B cell (primary cell): Measurements from ENCODE around the gene PCF11. TPM values are rescaled to one million over a fixed set of nuclear protein-coding genes. Genes with fewer than 3 reads are reported as not detected.

Experiments
- ATAC-seq: fragments of 200-7000 bp; cut with Tn5 transposase; one replicate; pipeline ENCODE4 v1.10.0; 2021; ENCODE audit warnings: low read depth, mild to moderate bottlenecking, moderate number of reproducible peaks, moderate library complexity
- CTCF ChIA-PET: fragments of 350-600 bp; sonication (Branson Sonifier 250); formaldehyde crosslinking; loops from one replicate; lab custom pipeline; 2021; ENCODE audit warnings: antibody characterized with exemption, inconsistent platforms; lab: Charles Lee
- POLR2A ChIA-PET: fragments of 350-600 bp; sonication (Branson Sonifier 250); formaldehyde crosslinking; loops from one replicate; lab custom pipeline; 2021; ENCODE audit warnings: antibody characterized with exemption; lab: Charles Lee
- DNase-seq: peaks from one replicate; pipeline ENCODE4 v3.0.0; 2013
- H2AFZ ChIP-seq: 2 replicates; pipeline ENCODE4 v1.6.1; 2012; ENCODE audit warnings: mild to moderate bottlenecking, low read depth, low read length; ENCODE audit not compliant: insufficient read depth, poor library complexity, severe bottlenecking
- H3K27ac ChIP-seq, 2 donors: 1 replicate in 1 of 2; 2 replicates in 1 of 2; pipeline ENCODE4 v1.5.1; 2012 to 2013; ENCODE audit warnings: low read length in 2 of 2, mild to moderate bottlenecking in 2 of 2, moderate library complexity in 1 of 2
- H3K27me3 ChIP-seq, 4 experiments: fragments of 200-600 bp in 1 of 4; sonication (generic) in 1 of 4; replicated peaks in 1 of 4; 1 replicate in 2 of 4; 2 replicates in 2 of 4; pipeline versions ENCODE4 v1.6.1 to v1.7.0; 2013 to 2016; ENCODE audit warnings: low read length in 3 of 4, mild to moderate bottlenecking in 2 of 4, mixed read lengths in 1 of 4, moderate library complexity in 1 of 4; ENCODE audit not compliant: insufficient read depth in 4 of 4, control insufficient read depth in 3 of 4; ENCODE audit errors: control extremely low read depth in 1 of 4
- H3K36me3 ChIP-seq, 2 experiments: replicated peaks in 1 of 2; 1 replicate in 1 of 2; 2 replicates in 1 of 2; pipeline versions ENCODE4 v1.6.1 to v1.7.1; 2013; ENCODE audit warnings: low read length in 1 of 2; ENCODE audit not compliant: insufficient read depth in 2 of 2, control insufficient read depth in 1 of 2; ENCODE audit errors: control extremely low read depth in 1 of 2, extremely low read depth in 1 of 2
- H3K4me1 ChIP-seq, 2 donors: fragments of 200-600 bp in 1 of 2; sonication (generic) in 1 of 2; 1 replicate in 1 of 2; 2 replicates in 1 of 2; pipeline versions ENCODE4 v1.5.1 to v1.6.1; 2013 to 2017; ENCODE audit warnings: low read length in 2 of 2; ENCODE audit not compliant: control insufficient read depth in 2 of 2, insufficient read depth in 2 of 2
- H3K4me2 ChIP-seq: replicated peaks from 2 replicates; pipeline ENCODE3; 2012; ENCODE audit warnings: mild to moderate bottlenecking, low read depth, low read length; ENCODE audit not compliant: poor library complexity, severe bottlenecking
- H3K4me3 ChIP-seq, 5 experiments: fragments of 200-600 bp in 1 of 5; sonication (generic) in 1 of 5; 1 replicate in 3 of 5; 2 replicates in 2 of 5; pipeline versions ENCODE4 v1.5.1 to v1.7.0; 2011 to 2016; ENCODE audit warnings: low read length in 4 of 5, mild to moderate bottlenecking in 4 of 5, low read depth in 2 of 5, control low read depth in 1 of 5, moderate library complexity in 1 of 5; ENCODE audit not compliant: insufficient read depth in 1 of 5; ENCODE audit errors: control extremely low read depth in 1 of 5, extremely low read depth in 1 of 5
- H3K79me2 ChIP-seq: fragments of 200-600 bp; sonication (generic); one replicate; pipeline ENCODE4 v1.6.0; 2016; ENCODE audit warnings: low read length; ENCODE audit not compliant: control insufficient read depth, insufficient read depth
- H3K9ac ChIP-seq: fragments of 200-600 bp; sonication (generic); 2 replicates; pipeline ENCODE4 v1.6.1; 2017; ENCODE audit warnings: mild to moderate bottlenecking, low read length, moderate library complexity
- H3K9me3 ChIP-seq, 3 donors: one replicate each; pipeline versions ENCODE4 v1.6.1 to v1.7.1; 2013; ENCODE audit warnings: low read length in 2 of 3; ENCODE audit not compliant: control insufficient read depth in 2 of 3, insufficient read depth in 1 of 3; ENCODE audit errors: control extremely low read depth in 1 of 3
- H4K20me1 ChIP-seq: 2 replicates; pipeline ENCODE4 v1.6.0; 2012; ENCODE audit warnings: mild to moderate bottlenecking, low read length; ENCODE audit not compliant: insufficient read depth, control insufficient read depth, poor library complexity, severe bottlenecking
- H3K27ac Mint-ChIP-seq: one replicate; pipeline ENCODE4 v1.8.0; 2021; ENCODE audit warnings: mixed read lengths
- H3K27me3 Mint-ChIP-seq: one replicate; pipeline ENCODE4 v1.8.0; 2021; ENCODE audit warnings: mixed read lengths
- H3K4me1 Mint-ChIP-seq: one replicate; pipeline ENCODE4 v1.8.0; 2021; ENCODE audit warnings: mixed read lengths
- H3K4me3 Mint-ChIP-seq: one replicate; pipeline ENCODE4 v1.8.0; 2021; ENCODE audit warnings: mixed read lengths
- H3K9me3 Mint-ChIP-seq: one replicate; pipeline ENCODE4 v1.8.0; 2022; ENCODE audit warnings: mixed read lengths; ENCODE audit not compliant: insufficient read depth
- EZH2 ChIP-seq: IDR thresholded peaks from 2 replicates; pipeline ENCODE4 v1.6.1; 2012; ENCODE audit warnings: borderline replicate concordance, low read depth, mild to moderate bottlenecking, moderate library complexity, low read length; ENCODE audit not compliant: insufficient read depth, poor library complexity, severe bottlenecking
- WGBS: methylation state at CpG from one replicate; pipeline ENCODE4 v1.1.5; 2013; ENCODE audit warnings: missing lambda C conversion rate; ENCODE audit not compliant: insufficient coverage; 5-methylcytosine and 5-hydroxymethylcytosine counted together
- intact Hi-C: fragments of 100-400 bp; cut with micrococcal nuclease; formaldehyde crosslinking; loops from one replicate; pipeline ENCODE4 v1.10.0; 2022
- polyA plus RNA-seq: library from polyadenylated mRNA; depleted of rRNA; stranded (reverse); fragments of >200 nt; gene quantifications from 2 replicates; pipeline ENCODE4 v1.2.3, GENCODE V29; 2012
- total RNA-seq, 2 donors: library from RNA; stranded (reverse); fragments of 120-200 nt in 1 of 2; gene quantifications; 1 replicate in 1 of 2; 2 replicates in 1 of 2; pipeline versions ENCODE4 v1.2.3 to v1.2.4, GENCODE V29; 2013 to 2022
- TF ChIP-seq, protein P1 (sequence below): fragments of 200-600 bp; IDR thresholded peaks from one replicate; pipeline ENCODE4 v1.8.0; 2022; ENCODE audit warnings: antibody characterized with exemption, mild to moderate bottlenecking

PCF11 gene
- total and polyA plus RNA-seq, 2 donors (not counting 1 experiment from before 2014, with no cell fraction given), result 123 to 185 TPM

DNA sequence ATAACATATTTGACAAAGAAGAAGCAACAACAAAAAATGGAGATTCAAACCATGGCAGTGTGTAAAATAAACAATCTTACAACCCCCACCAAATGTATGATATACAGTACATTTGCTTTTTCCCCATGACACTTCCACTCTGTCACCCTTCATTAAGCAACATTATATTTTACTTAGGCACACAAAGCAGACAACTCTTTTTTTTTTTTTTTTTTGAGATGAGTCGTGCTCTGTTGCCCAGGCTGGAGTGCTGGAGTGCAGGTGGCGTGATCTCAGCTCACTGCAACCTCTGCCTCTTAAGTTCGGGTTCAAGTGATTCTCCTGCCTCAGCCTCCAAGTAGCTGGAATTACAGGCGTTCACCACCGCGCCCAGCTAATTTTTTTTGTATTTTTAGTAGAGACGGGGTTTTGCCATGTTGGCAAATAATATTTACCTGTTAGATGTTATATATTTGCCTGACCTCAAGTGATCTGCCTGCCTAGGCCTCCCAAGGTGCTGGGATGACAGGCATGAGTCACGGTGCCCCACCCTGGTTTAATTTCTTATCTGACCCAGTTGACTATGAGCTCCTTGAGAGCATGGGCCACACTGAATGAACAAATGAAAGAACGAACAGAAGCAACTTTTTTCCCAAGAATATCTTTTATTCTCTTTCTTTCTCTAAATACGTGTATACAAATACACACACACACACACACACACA, 5.5 kb upstream of the PCF11 start:
- Histone ChIP-seq H3K36me3 (no peaks in the 10 kb centered on the region), H3K9ac (no peak overlapping the region), H3K27ac (no peak overlapping the region), H3K9me3 (no peaks in the 10 kb centered on the region), H2AFZ (no peak overlapping the region), H4K20me1 (no peaks in the 10 kb centered on the region), H3K4me1 (peaks cover 0 to 7% of the 10 kb centered on the region in 2 donors), H3K27me3 (no peaks in the 10 kb centered on the region), H3K4me3 (no peak overlapping the region), H3K4me2 (no peak overlapping the region), H3K79me2 (peaks cover 10% of the 10 kb centered on the region)
- no peak for ATAC-seq
- H3K4me1 Mint-ChIP-seq, result peaks cover 17% of the 10 kb centered on the region
- H3K27ac Mint-ChIP-seq, result no peak overlapping the region
- intact Hi-C loops, result no loop called here
- ChIA-PET POLR2A (no interaction called here), CTCF (interaction anchor here (0.6 to 0.7 kb wide), 2 partner anchors 32 to 54 kb away, joined by 3 to 4 read pairs; no protein-coding TSS in a partner anchor)
- 72% methylated on average over 8 of the region's 10 CpGs for WGBS
- H3K4me3 Mint-ChIP-seq, result no peak overlapping the region
- no peak for DNase-seq
- H3K27me3 Mint-ChIP-seq, result no peaks in the 10 kb centered on the region
- H3K9me3 Mint-ChIP-seq, result no peaks in the 10 kb centered on the region
- TF ChIP-seq, protein P1, sequence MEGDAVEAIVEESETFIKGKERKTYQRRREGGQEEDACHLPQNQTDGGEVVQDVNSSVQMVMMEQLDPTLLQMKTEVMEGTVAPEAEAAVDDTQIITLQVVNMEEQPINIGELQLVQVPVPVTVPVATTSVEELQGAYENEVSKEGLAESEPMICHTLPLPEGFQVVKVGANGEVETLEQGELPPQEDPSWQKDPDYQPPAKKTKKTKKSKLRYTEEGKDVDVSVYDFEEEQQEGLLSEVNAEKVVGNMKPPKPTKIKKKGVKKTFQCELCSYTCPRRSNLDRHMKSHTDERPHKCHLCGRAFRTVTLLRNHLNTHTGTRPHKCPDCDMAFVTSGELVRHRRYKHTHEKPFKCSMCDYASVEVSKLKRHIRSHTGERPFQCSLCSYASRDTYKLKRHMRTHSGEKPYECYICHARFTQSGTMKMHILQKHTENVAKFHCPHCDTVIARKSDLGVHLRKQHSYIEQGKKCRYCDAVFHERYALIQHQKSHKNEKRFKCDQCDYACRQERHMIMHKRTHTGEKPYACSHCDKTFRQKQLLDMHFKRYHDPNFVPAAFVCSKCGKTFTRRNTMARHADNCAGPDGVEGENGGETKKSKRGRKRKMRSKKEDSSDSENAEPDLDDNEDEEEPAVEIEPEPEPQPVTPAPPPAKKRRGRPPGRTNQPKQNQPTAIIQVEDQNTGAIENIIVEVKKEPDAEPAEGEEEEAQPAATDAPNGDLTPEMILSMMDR, result no peak
- no peak for TF ChIP-seq EZH2

DNA sequence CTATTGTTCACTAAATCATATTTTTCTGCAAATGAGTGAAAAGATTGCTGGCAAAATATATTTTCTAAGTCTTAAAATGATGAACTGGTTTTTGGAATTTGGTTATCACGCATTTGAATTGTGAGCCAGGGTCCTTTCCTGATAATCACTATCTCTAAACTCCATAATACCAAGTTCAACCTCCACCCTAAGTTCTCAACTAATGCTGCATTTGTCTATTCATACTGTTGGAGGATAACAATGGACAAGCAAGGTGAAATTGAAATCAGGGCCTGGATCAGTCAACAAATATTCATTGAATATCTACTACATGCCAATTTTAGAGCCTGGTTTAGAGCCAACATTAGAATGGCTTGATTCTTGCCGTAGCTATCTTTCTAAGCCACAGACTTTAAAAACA, 4.7 kb upstream of the PCF11 start:
- Histone ChIP-seq H3K27me3 (no peaks in the 10 kb centered on the region), H3K9ac (no peak overlapping the region), H3K4me3 (no peak overlapping the region), H2AFZ (no peak overlapping the region), H3K4me2 (no peak overlapping the region), H3K79me2 (peaks cover 13% of the 10 kb centered on the region), H3K9me3 (no peaks in the 10 kb centered on the region), H3K4me1 (peaks cover 0 to 7% of the 10 kb centered on the region in 2 donors), H3K36me3 (no peaks in the 10 kb centered on the region), H3K27ac (no peak overlapping the region), H4K20me1 (peaks cover 1% of the 10 kb centered on the region)
- Mint-ChIP-seq H3K9me3 (no peaks in the 10 kb centered on the region), H3K4me1 (peaks cover 17% of the 10 kb centered on the region), H3K4me3 (no peak overlapping the region), H3K27me3 (no peaks in the 10 kb centered on the region), H3K27ac (no peak overlapping the region)
- TF ChIP-seq, protein P1, result no peak
- TF ChIP-seq EZH2, result no peak
- no CpG with 5 or more reads among the region's 2 CpGs for WGBS
- DNase-seq (no peak), ATAC-seq (no peak)
- ChIA-PET CTCF (interaction anchor here (0.6 kb wide), 1 partner anchor 55 kb away, joined by 3 read pairs; no protein-coding TSS in a partner anchor), POLR2A (no interaction called here)
- intact Hi-C loops, result no loop called here
